SK-N-SH (cell line): ENCODE measurements around the gene SHB. TPM values are rescaled to one million over a fixed set of nuclear protein-coding genes. Genes with fewer than 3 reads are reported as not detected.

ENCODE experiments used
- CTCF ChIA-PET: fragments of 300-600, 350-600 bp; formaldehyde crosslinking; extraction: SDS; loops from one replicate; lab custom pipeline; 2021; lab: Yijun Ruan, JAX
- POLR2A ChIA-PET: fragments of 350-600 bp; sonication (Branson Sonifier 250); formaldehyde crosslinking; extraction: SDS; loops from one replicate; lab custom pipeline; 2020; ENCODE audit warnings: antibody characterized with exemption, inconsistent platforms; lab: Yijun Ruan, JAX
- DNase-seq: peaks from one replicate; pipeline ENCODE4 v3.0.0; 2012
- H2AFZ ChIP-seq: fragments of 200-600 bp; sonication (generic); 2 replicates; pipeline ENCODE4 v1.8.1; 2016; ENCODE audit warnings: antibody characterized with exemption, mild to moderate bottlenecking, low read depth
- H3F3A ChIP-seq: fragments of 200-600 bp; sonication (generic); replicated peaks from 2 replicates; pipeline ENCODE3; 2016; ENCODE audit warnings: antibody characterized with exemption, mild to moderate bottlenecking; ENCODE audit not compliant: insufficient read depth
- H3K27ac ChIP-seq, 2 experiments: fragments of 200-500 bp in 1 of 2; fragments of 200-600 bp in 1 of 2; sonication (Bioruptor generic) in 1 of 2; sonication (generic), shearing (Covaris generic) in 1 of 2; 2 replicates each; pipeline versions ENCODE4 v1.5.1 to v1.6.1; 2014 to 2016; ENCODE audit warnings: low read depth in 2 of 2, inconsistent platforms in 1 of 2, low read length in 1 of 2, mild to moderate bottlenecking in 1 of 2, mixed read lengths in 1 of 2
- H3K27me3 ChIP-seq: fragments of 200-600 bp; sonication (generic), shearing (Covaris generic); 2 replicates; pipeline ENCODE4 v1.6.1; 2016; ENCODE audit warnings: mixed run types; ENCODE audit not compliant: insufficient read depth
- H3K36me3 ChIP-seq, 2 experiments: fragments of 200-500 bp in 1 of 2; fragments of 200-600 bp in 1 of 2; sonication (Bioruptor generic) in 1 of 2; sonication (generic) in 1 of 2; replicated peaks in 1 of 2; 2 replicates each; pipeline versions ENCODE3 to v1.5.1; 2014 to 2016; ENCODE audit warnings: low read length in 1 of 2, mild to moderate bottlenecking in 1 of 2; ENCODE audit not compliant: insufficient read depth in 2 of 2, control insufficient read depth in 1 of 2
- H3K4me1 ChIP-seq, 2 experiments: fragments of 200-500 bp in 1 of 2; fragments of 200-600 bp in 1 of 2; sonication (Bioruptor generic) in 1 of 2; sonication (generic), shearing (Covaris generic) in 1 of 2; 2 replicates each; pipeline versions ENCODE4 v1.5.1 to v1.6.1; 2014 to 2016; ENCODE audit warnings: low read depth in 1 of 2, low read length in 1 of 2, mixed run types in 1 of 2; ENCODE audit not compliant: insufficient read depth in 2 of 2, control insufficient read depth in 1 of 2
- H3K4me2 ChIP-seq: fragments of 200-600 bp; sonication (generic), shearing (Covaris generic); 2 replicates; pipeline ENCODE4 v1.6.1; 2017; ENCODE audit warnings: mixed run types
- H3K4me3 ChIP-seq, 2 experiments: fragments of 200-500 bp in 1 of 2; fragments of 200-600 bp in 1 of 2; sonication (Bioruptor generic) in 1 of 2; sonication (generic), shearing (Covaris generic) in 1 of 2; 2 replicates each; pipeline versions ENCODE4 v1.5.1 to v1.8.1; 2014 to 2016; ENCODE audit warnings: low read depth in 2 of 2, inconsistent platforms in 1 of 2, low read length in 1 of 2, mild to moderate bottlenecking in 1 of 2, mixed read lengths in 1 of 2, moderate library complexity in 1 of 2
- H3K79me2 ChIP-seq: fragments of 200-600 bp; sonication (generic); 2 replicates; pipeline ENCODE4 v1.8.1; 2017; ENCODE audit warnings: mild to moderate bottlenecking; ENCODE audit not compliant: insufficient read depth
- H3K9ac ChIP-seq: fragments of 200-600 bp; sonication (generic); 2 replicates; pipeline ENCODE4 v1.6.1; 2017; ENCODE audit warnings: mixed run types
- H3K9me2 ChIP-seq: fragments of 200-600 bp; sonication (generic); 2 replicates; pipeline ENCODE4 v1.6.1; 2017; ENCODE audit warnings: mixed run types
- H3K9me3 ChIP-seq: fragments of 200-600 bp; sonication (generic); 2 replicates; pipeline ENCODE4 v1.6.1; 2017; ENCODE audit warnings: mixed run types, mild to moderate bottlenecking, moderate library complexity
- H4K20me1 ChIP-seq: fragments of 200-600 bp; sonication (generic); 2 replicates; pipeline ENCODE4 v1.6.1; 2017; ENCODE audit warnings: mild to moderate bottlenecking, mixed run types; ENCODE audit not compliant: insufficient read depth
- ELF1 ChIP-seq: IDR thresholded peaks from 2 replicates; pipeline ENCODE4 v1.4.0; 2012
- FOXM1 ChIP-seq: IDR thresholded peaks from 2 replicates; pipeline ENCODE4 v1.4.0; 2012; ENCODE audit warnings: low read depth, mild to moderate bottlenecking
- GABPA ChIP-seq: IDR thresholded peaks from 2 replicates; pipeline ENCODE4 v1.4.0; 2012; ENCODE audit warnings: low read depth, mild to moderate bottlenecking
- MAX ChIP-seq: IDR thresholded peaks from 2 replicates; pipeline ENCODE4 v1.4.0; 2012; ENCODE audit warnings: low read depth
- NFIC ChIP-seq: IDR thresholded peaks from 2 replicates; pipeline ENCODE4 v1.4.0; 2012; ENCODE audit warnings: borderline replicate concordance
- NRF1 ChIP-seq: IDR thresholded peaks from 2 replicates; pipeline ENCODE4 v1.6.1; 2012; ENCODE audit warnings: low read depth, mild to moderate bottlenecking, low read length
- PBX3 ChIP-seq: IDR thresholded peaks from 2 replicates; pipeline ENCODE4; 2012
- POLR2AphosphoS5 ChIP-seq: IDR thresholded peaks from 2 replicates; pipeline ENCODE4 v1.6.1; 2012; ENCODE audit warnings: low read depth, low read length
- RCOR1 ChIP-seq: fragments of 150-350 bp; IDR thresholded peaks from 2 replicates; pipeline ENCODE4 v1.6.1; 2017; ENCODE audit warnings: antibody characterized with exemption, low read length
- RFX5 ChIP-seq: IDR thresholded peaks from 2 replicates; pipeline ENCODE4 v1.6.1; 2012; ENCODE audit warnings: mild to moderate bottlenecking, improper control_type of control experiment, low read length
- SMC3 ChIP-seq: IDR thresholded peaks from 2 replicates; pipeline ENCODE4 v1.6.1; 2012; ENCODE audit warnings: low read depth, low read length, improper control_type of control experiment
- TEAD4 ChIP-seq: IDR thresholded peaks from 2 replicates; pipeline ENCODE4 v1.4.0; 2012; ENCODE audit warnings: mild to moderate bottlenecking, borderline replicate concordance; ENCODE audit not compliant: insufficient read depth
- WGBS: methylation state at CpG from one replicate; pipeline ENCODE4 v1.1.6; 2017; ENCODE audit warnings: low lambda C conversion rate; 5-methylcytosine and 5-hydroxymethylcytosine counted together
- polyA plus RNA-seq, 3 experiments: library from polyadenylated mRNA; depleted of rRNA; stranded (reverse); fragments of >200 nt; gene quantifications; 2 replicates each; pipeline ENCODE4 v1.2.3, GENCODE V29; 2012
- TF ChIP-seq, protein P1 (sequence below): fragments of 150-350 bp; IDR thresholded peaks from 2 replicates; pipeline ENCODE4 v1.6.1; 2017; ENCODE audit warnings: antibody characterized with exemption, low read length, low read depth, borderline replicate concordance

The SHB gene
- polyA plus RNA-seq, 1 of the 3 experiments (the other 2 are of a cell fraction), result 26.0 TPM

DNA sequence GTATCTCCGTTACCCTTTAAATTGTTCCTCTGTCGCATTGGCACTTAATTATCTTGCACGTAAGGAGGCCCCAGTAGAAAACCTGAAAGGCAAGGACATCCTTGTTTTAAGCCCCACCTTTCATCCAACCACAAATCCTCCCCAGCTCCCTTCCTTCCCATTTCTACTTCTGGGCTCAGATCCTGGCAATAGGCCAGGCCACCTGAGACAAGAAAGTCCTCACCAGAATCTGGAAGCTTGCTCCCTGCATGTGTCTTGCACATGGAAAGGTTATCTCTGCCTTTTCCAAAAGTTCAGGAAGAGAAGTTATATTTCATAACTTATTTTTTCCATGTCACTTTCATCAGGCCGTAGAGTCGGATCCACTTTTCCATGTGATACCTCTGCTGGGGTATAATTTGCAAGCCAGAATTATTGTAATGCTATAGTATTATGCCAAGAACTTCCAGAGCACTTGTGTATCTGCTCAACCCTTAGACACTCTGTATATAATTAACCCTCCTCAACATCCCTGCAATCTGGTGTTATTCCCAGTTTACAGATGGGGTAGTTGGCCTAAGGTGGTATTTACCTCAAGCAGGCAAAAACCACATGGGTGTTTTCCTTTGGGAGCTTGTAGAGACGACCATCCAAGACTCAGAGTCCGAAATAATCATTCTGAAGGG, 2.6 kb upstream of the SHB start:
- DNase-seq, result no peak
- peaks cover 24% of the 10 kb centered on the region for H3K79me2 ChIP-seq
- no peak overlapping the region for H3K4me2 ChIP-seq
- H3K27ac ChIP-seq, result peak overlapping the region in 1 of 2 experiments; percentile 90; a peak in 2 of 4 replicates
- no peak overlapping the region for H3K4me3 ChIP-seq
- H3F3A ChIP-seq, result peaks cover 8% of the 10 kb centered on the region
- H3K27me3 ChIP-seq, result no peaks in the 10 kb centered on the region
- no peaks in the 10 kb centered on the region for H3K9me3 ChIP-seq
- no peaks in the 10 kb centered on the region for H3K9me2 ChIP-seq
- POLR2A ChIA-PET, result interaction anchor here (0.9 kb wide), 1 partner anchor 157 kb away, joined by 3 read pairs; no protein-coding TSS in a partner anchor
- 80% methylated on average over 7 of the region's 7 CpGs for WGBS
- H2AFZ ChIP-seq, result no peak overlapping the region
- no peak overlapping the region for H3K9ac ChIP-seq
- peaks cover 17% of the 10 kb centered on the region for H4K20me1 ChIP-seq
- TF ChIP-seq TEAD4, result no peak
- no peak for TF ChIP-seq POLR2AphosphoS5
- no peak for TF ChIP-seq RFX5
- TF ChIP-seq NFIC, result no peak
- no peak for TF ChIP-seq PBX3
- TF ChIP-seq, protein P1, sequence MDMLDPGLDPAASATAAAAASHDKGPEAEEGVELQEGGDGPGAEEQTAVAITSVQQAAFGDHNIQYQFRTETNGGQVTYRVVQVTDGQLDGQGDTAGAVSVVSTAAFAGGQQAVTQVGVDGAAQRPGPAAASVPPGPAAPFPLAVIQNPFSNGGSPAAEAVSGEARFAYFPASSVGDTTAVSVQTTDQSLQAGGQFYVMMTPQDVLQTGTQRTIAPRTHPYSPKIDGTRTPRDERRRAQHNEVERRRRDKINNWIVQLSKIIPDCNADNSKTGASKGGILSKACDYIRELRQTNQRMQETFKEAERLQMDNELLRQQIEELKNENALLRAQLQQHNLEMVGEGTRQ, result no peak
- no peak for TF ChIP-seq GABPA
- no peak for TF ChIP-seq ELF1
- no peak for TF ChIP-seq FOXM1
- TF ChIP-seq, all 33 proteins: peak for 0
- peaks cover 16 to 26% of the 10 kb centered on the region in 2 experiments; a peak in 2 of 4 replicates for H3K4me1 ChIP-seq
- no peaks in the 10 kb centered on the region for H3K36me3 ChIP-seq
- CTCF ChIA-PET, result interaction anchor here (0.6 to 3.9 kb wide), 11 partner anchors 12 to 292 kb away, joined by 3 to 21 read pairs (median 4); no protein-coding TSS in a partner anchor

DNA sequence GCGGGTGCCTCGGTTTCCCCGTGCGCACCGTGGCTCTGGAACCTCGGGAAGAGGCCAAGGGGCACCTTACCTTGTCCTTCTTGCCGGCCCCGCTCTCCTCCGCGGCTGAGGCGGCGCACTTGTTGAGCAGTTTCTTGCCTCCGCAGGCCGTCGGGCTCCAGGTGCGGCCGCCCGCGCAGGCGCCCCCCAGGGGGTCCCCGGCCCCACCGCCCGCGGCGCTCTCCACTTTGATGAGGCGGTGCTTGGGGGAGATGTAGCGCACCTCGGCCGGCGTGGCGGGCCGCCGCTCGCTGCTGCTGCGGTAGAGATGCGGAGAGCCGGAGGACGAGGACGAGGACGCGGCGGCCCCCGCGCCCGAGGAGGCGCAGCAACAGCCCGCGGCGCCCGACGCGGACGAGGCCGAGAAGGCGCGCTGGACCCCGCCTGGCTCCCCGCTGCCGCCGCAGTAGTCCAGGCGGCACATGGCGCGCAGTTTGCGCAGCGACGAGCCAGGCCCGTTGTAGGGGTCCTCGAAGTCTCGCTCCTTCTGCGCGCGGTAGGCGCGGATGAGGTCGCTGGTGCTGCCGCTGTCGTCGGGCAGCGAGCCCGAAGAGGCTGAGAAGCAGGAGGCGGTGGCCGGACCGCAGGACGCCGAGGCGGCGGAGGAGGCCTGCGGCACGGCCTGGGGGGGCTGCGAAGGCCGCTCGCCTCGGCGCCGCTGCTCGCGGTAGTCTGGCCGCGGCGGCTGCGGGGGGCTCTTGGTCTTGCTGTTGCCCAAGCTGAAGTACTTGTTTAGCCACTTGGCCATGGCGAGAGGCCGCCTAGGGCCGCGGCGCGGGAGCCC, 957 bp downstream of the SHB start:
- H3K4me1 ChIP-seq, result peaks cover 28 to 55% of the 10 kb centered on the region in 2 experiments; a peak in 3 of 4 replicates
- WGBS, result 3% methylated on average over 26 of the region's 107 CpGs
- H3K9ac ChIP-seq, result peak overlapping the region; percentile 94
- CTCF ChIA-PET, result interaction anchor here (0.6 to 3.3 kb wide), 22 partner anchors 11 to 295 kb away, joined by 3 to 15 read pairs (median 4); no protein-coding TSS in a partner anchor
- peak overlapping the region; percentile 68 to 78 for H3K4me3 ChIP-seq
- H3K9me3 ChIP-seq, result no peaks in the 10 kb centered on the region
- POLR2A ChIA-PET, result interaction anchor here (0.9 to 1.9 kb wide), 4 partner anchors 7 to 154 kb away, joined by 3 to 7 read pairs (median 4); no protein-coding TSS in a partner anchor
- TF ChIP-seq RCOR1 (no peak), NRF1 (no peak), SMC3 (no peak), MAX (0 out of 2 replicates have a peak, but pooled peaks have one; percentile 31), FOXM1 (no peak), POLR2AphosphoS5 (no peak)
- TF ChIP-seq, protein P1, result no peak
- TF ChIP-seq, all 33 proteins: peak for 1
- Histone ChIP-seq H3K4me2 (peak overlapping the region; percentile 83), H3K27ac (peak overlapping the region; percentile 57 to 91; a peak in 3 of 4 replicates), H3K27me3 (no peaks in the 10 kb centered on the region), H3F3A (peaks cover 14% of the 10 kb centered on the region), H4K20me1 (peaks cover 53% of the 10 kb centered on the region), H3K36me3 (peaks cover 0 to 6% of the 10 kb centered on the region in 2 experiments), H3K79me2 (peaks cover 59% of the 10 kb centered on the region), H2AFZ (no peak overlapping the region), H3K9me2 (no peaks in the 10 kb centered on the region)
- DNase-seq, result peak; percentile 64
